NCI-H69 (cell line): ENCODE measurements around the gene TRIO.
"Not testable (repeated sequence)": the region's sequence is repeated elsewhere in the genome, so short reads cannot be mapped to it uniquely, and the experiment has no call there.

ENCODE experiments used
- DNase-seq: peaks from one replicate; lab custom pipeline; 2025; lab: John Stamatoyannopoulos, UW

The TRIO gene

DNA sequence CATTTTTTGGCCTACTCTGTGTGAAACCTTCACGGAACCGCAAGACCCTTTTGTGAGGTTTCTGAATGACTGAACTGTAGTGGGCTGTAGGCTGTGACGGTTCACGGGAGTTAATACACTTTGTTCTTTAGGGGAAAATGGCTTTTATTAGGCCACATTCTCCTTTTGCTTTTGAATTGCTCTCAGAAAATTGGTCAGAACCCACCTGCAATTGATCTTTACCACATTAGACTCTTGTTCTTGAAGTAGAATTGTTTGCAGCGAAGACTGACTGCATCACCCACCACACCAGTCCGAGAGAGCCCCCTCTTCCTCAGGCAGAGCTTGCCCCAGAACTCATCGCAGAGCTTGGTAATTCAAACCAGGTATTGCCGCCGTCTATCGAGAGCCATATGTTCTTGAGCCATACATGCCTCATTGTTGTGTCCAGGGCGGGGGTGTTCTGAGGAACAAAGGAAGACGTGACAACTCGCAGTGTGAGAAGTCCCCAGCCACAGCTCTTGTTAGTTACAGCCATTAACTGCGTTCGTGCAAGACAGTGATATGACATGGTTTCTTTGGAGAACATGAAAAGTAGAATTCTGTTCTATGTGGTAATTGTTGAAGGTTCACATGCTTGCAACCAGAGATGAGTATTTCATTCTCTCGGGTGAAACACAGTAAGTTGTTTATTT lies 272.0 kb downstream of the TRIO start:
- no peak for DNase-seq

DNA sequence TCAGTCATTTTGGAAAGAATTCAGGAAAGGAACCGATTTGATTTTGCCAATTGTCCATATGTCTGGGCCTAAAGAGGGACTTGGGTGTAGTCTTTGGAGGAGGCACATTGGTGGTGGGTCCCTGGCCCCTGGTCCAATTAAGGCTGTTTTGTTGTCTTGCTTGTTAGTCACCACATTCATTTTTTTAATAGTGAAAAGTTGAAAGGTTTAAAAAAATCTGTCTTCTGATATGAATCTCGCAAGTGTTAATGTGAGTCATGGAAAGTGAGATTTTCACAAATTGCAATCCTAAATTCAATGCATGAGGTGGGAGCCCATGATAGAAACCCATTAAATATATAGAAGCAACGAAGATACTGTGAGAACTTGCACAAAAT lies 272.5 kb downstream of the TRIO start:
- no peak for DNase-seq

DNA sequence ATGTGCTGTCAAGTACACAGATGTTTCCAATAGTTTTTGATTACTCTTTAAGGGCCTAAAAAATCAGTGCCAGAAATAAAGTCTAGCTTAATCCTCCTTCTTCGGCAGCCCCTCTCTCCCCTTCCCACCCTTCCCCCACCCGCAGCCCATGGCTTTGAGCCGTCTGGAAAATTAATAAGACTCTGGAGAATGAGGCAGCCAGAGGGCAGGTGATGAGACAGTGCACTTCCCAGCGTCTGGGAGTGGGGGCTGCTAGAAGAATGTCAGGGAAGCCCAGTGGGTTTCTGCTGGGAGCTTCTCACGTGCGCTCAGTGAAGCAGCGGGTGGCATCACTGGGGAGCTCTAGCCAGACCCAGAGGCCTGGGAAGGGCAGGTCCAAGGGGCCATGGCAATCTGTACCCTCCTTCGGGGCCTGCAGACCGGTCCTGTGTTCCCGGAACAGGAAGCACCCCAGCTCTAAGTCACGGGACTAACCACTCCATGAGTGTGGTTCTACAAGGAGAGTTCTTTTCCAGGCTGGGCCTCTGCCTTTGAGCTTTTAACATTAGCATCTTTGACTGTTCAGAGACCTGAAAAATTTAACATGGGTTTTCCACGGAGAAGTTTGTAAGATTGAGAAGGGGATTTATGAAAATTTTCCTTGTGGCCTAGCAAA lies 273.6 kb downstream of the TRIO start:
- no peak for DNase-seq

DNA sequence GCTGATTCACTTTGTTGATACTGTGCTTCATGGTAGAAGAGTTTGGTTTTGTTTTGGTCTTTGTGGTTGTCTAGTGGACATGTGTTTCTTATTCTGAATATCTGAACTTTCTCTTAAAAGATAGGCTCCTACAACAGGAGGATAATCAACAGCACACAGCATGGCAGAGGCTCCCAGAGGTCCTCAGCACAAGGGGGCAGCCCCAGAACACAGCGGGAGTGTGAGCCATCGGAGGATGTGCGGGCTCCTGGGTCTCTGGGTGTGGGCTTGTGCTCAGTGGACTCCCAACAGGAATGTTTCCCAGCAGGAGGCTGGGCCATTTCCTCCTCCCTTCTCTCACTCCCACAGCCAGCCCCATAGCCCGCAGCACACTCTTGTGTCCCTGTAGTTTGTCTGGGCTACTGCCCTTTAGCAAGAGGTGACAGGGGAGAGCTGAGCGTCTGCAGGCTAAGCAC lies 274.2 kb downstream of the TRIO start:
- peak; percentile 17 for DNase-seq

DNA sequence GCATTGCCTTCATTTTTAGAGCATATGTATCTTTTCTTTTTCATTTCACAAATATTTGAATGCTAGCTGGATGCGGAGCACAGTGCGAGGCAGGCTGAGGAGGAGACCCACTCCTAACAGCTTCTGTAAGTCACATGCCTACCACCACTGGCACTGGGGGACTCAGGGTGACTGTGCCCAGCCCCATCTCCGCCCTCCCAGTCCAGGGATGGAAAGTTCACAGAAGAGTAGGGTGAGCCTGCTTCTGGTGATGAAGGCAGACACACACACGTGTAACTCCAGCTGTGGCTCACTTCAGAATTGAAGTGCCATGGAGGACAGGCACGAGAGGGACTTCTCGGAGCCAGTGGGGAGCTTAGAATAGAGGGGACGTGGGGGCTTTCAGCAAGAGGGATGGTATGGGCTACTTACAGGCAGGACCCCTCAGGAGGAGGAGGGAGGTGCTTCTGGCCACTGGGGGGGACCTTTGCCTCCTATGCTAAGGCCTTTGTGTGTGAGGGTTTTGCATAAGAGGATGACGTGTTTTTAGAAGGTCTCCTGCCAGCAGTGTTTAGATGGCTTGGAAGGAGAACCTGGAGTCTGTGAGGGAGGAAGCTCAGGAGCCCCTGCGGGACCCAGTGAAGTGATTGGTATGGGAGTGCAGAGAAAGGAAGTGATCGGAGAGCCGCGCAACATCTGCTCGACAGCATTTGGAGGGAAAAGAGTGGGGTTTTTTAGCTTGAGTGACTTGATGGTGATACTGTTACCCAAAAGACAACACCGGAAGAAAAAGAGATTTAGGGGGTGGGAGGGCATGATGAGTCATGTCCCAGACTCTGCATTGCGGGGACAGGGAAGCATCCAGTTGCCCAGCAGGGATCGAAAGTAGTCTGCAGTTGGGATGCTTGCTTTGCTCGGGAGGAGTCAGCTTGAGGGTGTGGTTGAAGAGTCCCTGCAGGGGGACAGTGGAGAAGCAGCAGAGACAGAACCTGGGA lies 274.9 kb downstream of the TRIO start:
- no peak for DNase-seq

DNA sequence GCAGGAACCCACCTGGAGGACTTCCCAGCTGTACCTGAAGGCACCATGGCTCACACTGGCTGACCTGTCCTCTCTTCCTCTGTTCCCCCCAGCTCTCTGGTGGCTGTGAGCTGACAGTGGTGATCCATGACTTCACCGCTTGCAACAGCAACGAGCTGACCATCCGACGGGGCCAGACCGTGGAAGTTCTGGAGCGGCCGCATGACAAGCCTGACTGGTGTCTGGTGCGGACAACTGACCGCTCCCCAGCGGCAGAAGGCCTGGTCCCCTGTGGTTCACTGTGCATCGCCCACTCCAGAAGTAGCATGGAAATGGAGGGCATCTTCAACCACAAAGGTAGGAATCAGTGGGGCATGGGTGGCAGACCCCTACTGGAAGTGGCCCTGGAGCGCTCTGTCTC lies 276.5 kb downstream of the TRIO start:
- DNase-seq: no peak

DNA sequence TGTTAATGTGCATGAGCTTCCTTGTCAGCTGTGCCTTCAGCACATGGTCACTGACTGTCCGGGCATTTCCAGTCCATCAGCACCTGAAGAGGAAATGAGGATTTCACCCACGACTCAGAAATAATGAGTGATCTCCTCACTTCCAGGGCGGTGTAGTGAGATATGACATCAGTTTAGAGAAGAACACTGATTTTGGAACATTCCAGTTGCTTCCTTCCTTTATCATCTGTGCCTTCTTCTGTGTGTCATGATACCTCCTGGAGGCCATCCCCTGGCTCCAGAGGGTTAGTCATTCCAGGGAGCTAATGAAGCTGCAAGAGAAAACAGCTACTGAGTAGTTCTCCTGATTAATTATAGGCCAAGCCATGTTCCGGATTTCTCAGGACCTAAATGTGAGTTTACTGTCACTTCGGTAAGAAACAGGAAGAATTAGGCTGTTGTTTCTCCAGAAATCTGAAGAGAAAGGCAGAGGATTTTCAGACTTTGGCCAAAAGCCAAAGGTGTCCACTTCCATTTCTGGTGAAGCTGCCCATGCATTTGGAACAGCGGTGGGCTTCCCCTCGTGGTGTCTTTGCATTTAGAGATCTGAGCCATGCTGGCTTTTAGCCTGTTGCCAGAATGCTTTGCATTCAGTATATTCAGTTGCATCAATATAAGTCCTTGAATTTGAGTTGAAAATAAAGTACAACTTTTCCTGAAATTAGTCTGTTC lies 277.1 kb downstream of the TRIO start:
- DNase-seq: no peak

DNA sequence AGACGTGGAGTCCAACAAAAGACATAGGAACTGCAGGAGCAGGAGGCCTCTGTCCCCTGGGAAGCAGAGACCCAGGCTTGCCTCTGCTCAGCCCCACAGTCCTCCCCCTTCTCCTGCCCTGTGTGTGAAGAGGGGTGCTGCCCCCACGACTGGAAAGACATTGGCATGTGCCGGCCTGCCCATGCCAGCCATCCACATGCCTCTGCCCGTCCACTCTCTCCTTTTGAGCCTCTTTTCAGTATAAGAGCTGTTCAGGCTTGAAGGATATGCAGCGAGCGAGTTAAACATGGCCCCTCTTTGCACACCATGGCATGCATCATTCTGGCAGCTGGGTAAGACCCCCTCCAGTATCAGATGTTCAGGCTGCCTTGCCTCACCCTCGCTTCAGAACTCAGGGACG lies 278.7 kb downstream of the TRIO start:
- DNase-seq: no peak

DNA sequence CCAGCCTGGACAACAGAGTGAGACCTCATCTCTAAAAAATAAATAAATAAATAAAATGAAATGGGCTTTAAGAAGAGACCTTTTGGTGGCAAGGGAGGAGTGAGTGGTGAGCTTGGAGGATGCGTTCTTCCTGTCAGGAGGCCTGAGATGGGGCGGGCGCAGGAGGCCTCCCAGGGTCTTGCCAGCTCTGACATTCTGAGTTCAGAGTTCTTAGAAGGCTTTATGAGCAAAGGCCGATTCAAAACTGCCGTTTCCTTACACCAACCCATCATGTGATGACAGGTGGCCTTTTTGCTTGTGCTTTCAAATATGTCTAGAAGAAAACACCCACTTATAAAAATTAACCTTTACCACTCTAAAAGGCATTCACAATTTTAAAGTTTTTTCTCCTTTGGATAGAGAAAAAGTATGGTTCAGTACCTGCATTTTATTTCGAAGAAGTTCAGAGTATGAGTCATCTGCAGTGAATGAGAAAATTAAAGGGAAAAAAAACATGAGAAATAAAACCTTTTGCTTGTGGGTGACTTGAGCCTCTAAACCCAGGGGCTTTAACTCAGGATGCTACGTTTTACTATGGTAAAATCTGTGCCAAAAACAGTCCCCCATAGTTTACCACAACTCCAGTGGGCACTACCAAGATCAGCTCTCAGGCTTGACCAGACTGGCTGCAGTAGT lies 281.0 kb downstream of the TRIO start:
- no peak for DNase-seq

DNA sequence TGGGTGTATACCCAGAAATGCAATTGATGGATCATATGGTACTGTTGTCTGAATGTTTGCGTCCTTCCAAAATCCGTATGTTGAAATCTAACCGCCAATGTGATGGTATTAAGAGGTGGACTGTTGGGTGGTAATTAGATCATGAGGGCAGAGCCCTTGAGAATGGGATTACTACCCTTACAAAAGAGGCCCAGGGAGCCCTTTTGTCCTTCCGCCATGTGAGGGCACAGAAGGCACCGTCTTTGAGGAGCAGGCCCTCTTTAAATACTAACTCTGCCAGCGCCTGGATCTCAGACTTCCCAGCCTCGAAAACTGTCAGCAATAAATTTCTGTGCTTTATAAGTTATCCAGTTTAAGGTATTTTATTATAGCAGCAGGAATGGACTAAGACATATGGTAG lies 282.4 kb downstream of the TRIO start:
- no peak for DNase-seq

DNA sequence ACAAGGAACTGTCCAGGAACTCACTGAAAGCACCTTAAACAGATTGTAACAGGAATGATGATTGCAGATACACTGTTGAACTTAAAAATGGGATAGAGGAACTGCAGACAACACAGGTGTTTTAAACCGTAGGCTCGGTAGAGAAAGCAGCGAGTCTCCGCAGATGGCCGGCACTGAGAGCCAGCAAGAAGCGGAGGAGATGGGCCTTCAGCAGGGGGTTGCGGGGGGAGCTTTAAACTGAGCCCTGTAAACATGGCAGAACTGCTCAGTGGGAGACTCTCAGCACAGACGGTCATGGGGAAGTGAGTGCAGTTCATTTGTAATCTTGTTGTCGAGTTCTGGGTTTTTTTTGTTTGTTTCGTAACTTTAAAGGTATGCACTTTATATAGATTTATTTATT lies 283.4 kb downstream of the TRIO start:
- DNase-seq: no peak

DNA sequence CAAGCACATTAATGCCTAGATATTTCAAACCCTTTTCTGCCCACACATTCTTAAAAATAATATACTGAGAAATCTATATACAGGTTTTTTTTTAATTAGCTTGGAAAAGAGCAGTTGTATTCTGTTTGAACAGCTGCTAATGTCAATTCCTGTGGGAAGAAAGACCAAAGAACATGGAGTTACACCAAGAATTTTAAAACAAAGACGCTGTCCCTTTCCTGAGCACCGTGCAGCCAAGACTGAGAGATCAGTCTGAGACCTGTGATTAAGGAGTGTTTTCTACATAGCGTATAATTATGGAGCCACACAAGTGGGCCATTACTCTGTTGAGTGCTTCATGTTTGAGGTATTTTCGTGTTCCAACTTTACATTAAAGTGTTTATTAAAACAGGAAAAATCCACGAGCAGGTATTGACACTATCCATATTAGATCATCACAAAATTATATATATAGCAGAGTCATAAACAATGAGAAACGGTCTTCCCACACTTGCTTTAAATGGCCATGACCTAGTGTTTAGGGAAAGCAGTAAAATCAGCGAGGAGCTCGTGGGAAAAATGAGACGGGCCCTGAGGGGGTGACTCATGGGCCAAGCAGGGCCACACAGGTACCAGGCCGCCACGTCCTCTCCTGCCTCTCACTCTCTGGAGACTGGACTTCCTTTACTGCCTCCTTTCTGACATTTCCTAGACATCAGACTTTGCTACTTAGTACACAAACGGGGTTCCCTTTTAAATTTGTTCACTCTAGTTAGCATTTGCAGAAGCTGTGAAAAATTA lies 285.4 kb downstream of the TRIO start:
- DNase-seq: peak; percentile 91

DNA sequence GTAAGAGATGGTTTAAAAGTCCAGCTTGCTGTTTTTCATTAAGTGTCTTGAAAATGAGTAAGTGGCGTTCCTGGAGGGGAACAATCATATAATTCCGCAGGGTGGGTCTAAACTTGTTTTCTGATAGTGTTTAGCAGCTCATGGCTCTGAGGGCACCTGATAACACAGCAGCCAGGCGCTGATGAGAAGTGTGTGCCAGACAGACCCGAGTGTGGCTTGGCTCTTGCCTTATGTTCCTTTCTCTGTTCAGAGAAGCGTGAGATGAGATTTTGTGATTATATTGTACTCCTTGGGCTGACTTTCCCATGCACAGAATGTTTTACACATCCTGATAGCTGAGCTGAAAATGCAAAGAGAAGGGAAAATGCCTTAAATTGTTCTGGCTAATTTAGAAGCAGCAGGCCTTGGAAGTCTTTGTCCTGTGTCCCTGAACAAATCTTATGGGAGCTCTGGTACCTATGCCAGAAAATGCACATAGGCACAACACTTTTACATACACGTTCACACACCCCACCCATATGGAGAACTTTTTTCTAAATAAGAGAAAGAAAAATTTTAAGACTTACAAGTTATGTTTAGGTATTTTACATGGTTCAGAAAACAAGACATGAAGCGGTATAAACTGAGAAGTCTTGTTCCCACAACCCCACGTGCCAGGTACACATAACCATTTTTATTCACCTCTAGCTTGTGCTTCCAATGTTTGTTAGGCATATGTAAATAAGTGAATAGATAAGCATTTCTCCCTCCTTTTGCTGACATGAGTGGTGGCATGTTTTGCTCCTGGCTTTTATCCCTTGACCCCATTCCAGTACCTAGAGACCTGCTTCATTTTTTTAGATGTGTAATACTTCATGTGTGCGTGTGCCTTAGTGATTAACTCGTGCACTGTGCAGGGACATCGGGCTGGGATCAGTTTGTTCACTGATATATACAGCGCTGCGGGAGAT lies 286.2 kb downstream of the TRIO start:
- DNase-seq: peak; percentile 39

DNA sequence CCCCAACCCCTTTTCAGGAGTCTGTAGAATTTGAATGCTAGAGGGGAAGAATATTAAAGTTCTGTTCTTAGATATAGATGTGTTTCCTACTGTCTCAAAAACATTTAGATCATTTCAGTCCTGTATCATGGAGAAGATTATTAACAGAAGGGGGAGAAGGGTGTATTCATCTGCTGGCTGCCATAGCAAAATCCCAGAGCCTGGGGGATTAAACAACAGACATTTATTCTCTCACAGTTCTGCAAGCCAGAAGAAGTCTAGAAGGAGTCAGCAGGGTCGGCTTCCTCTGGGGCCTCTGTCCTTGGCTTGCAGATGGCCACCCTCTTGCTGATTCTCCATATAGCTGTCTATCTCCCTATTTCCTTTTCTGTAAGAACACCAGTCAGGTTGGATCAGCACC lies 288.4 kb downstream of the TRIO start:
- no peak for DNase-seq

DNA sequence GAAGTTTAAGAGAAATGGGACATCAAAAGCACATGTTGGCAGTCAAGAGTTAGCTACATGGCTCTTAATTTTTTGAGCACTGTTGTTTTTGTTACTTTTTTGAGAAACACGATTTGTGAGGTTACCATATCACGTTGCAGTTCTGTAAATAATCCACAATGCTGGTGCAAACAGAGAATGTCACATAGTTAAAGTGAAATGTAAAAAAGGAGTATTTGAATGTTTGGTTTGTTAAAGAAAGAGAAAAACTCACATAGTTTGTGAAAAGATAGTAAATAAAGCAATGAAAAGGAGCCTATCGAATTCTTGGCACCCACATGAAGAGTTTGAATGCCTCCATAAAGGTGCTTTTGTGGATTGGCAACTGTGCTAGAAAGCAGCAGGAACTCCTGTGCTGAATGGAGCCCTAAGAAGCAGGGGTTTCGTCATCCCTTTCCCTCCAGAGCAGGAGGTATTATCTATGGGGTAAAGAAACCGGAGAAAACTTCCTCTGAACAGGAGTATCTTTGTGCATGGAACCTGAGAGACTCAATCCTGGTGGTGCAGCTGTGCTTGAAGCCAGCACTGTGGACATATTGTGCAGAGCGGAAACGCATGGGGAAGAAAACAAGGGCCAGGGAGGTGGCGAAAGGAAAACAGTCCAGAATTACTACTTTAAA lies 289.9 kb downstream of the TRIO start:
- peak; percentile 66 for DNase-seq

DNA sequence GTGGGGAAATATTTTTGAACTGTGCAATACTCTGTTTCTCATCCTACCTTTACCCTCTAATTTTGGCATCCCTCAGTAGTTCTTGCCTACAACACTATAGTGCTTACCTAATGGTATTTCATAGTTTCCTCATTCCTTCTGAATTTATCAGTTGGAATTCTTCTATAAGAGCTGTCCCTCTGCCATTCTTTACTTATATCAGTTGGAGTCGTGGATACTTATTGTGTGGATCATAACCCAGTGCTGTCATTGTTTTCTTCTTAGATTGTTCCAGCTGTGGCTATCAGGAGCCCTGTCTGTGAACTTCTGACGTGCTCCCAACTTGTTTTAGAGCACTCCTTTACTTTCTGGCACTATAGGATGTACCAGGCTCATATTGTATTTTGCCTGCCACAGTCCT lies 292.3 kb downstream of the TRIO start:
- DNase-seq: no peak

DNA sequence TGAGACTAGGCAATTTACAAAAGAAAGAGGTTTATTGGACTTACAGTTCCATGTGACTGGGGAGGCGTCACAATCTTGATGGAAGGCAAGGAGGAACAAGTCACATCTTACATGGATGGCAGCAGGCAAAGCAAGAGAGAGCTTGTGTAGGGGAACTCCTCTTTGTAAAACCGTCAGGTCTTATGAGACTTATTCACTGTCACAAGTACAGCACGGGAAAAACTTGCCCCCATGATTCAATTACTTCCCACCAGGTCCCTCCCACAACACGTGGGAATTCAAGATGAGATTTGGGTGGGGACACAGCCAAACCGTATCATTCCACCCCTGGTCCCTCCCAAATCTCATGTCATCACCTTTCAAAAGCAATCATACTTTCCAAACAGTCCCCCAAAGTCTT lies 293.0 kb downstream of the TRIO start:
- DNase-seq: not testable (repeated sequence)

DNA sequence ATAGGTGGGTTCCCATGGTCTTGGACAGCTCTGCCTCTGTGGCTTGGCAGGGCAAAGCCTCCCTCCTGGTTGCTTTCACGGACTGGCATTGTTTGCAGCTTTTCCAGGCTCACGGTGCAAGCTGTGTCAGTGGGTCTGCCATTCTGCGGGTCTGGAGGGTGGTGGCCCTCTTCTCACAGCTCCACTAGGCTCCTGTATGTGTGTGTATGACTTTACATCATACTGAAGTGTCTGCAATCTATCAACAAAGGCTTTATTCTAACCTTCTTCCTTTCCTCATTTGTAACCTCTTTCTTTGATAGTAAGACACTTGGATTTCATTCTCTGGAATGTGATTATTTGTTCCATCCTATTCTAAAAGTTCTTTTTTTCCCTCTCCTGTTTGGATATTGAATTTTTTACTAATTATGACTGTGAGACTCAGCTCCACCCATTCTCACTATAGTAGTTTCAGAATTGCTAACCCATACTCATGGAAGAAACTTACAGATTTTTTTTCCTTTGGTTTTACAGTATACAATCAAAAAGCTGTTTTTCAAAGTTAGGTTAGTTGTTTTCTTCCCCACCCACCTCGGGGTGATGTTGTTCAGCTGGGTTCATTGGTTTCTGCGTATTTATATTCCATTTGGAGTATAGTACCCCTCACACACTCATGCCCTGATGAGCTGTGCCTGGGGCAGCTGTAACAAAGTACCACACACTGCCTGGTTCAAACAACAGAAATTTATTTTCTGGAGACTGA lies 293.8 kb downstream of the TRIO start:
- no peak for DNase-seq
